Posterior vena cava (tissue), 2 donors: ENCODE measurements around the gene AR. TPM values are rescaled to one million over a fixed set of nuclear protein-coding genes. Genes with fewer than 3 reads are reported as not detected.

Source experiments
- DNase-seq: peaks from one replicate; pipeline ENCODE4 v3.0.0-alpha.2; 2020; ENCODE audit warnings: low spot score
- intact Hi-C, 2 donors: fragments of 100-400 bp; cut with DNase I; formaldehyde crosslinking; loops; one replicate each; pipeline versions ENCODE4 v1.14.1 to v1.14.2; 2022 to 2023
- long read RNA-seq, 2 donors: library from polyadenylated mRNA; unstranded; transcript quantifications; one replicate each; pipeline ENCODE4 v2.0.0, GENCODE V29; 2020 to 2021
- total RNA-seq, 2 donors: library from RNA; stranded (reverse); fragmentation: NEBNext Ultra II Directional; extraction: Animal tissue kit (Norgen Biotek cat#: 25700); gene quantifications; one replicate each; pipeline ENCODE4 v1.2.1, GENCODE V29; 2021
- donor health status: DM: yes; HTN: yes; CAD: no.
- donor health status: DM: yes; HTN: yes; CAD: no.

Gene AR
- total RNA-seq = 10 to 100 TPM; 12.3 to 15.4 TPM
- long read RNA-seq, donor 1, full-length matches to known transcripts = 3 of 10 reads
- long read RNA-seq, donor 1, partial matches to known transcripts = 0 of 10 reads
- long read RNA-seq, donor 1, other reads (novel, unspliced or antisense) = 7 of 10 reads
- long read RNA-seq, donor 2, full-length matches to known transcripts = 4 of 7 reads
- long read RNA-seq, donor 2, partial matches to known transcripts = 2 of 7 reads
- long read RNA-seq, donor 2, other reads (novel, unspliced or antisense) = 1 of 7 reads

- peak; percentile 89 for DNase-seq
- intact Hi-C loops = no loop called here
Measured at GRCh38 chrX:67543818-67544217, at the start of gene AR. Gene AR, plus strand, starts transcription at chrX:67544021. Its CDS starts 1,126 bp downstream, at chrX:67545147.

GRCh38 chrX:67500617-67501016, 43.2 kb upstream of the AR start:
- no peak for DNase-seq
- intact Hi-C loops = no loop called here

GRCh38 chrX:67503004-67503403, 40.8 kb upstream of the AR start:
- DNase-seq = no peak
- intact Hi-C loops = no loop called here

GRCh38 chrX:67503453-67503852, 40.4 kb upstream of the AR start:
- no peak for DNase-seq
- intact Hi-C loops = no loop called here

GRCh38 chrX:67520671-67521070, 23.1 kb upstream of the AR start:
- no peak for DNase-seq
- intact Hi-C loops = no loop called here

GRCh38 chrX:67523002-67523681, 20.7 kb upstream of the AR start:
- DNase-seq = no peak
- intact Hi-C loops = no loop called here

GRCh38 chrX:67523932-67524331, 19.9 kb upstream of the AR start:
- intact Hi-C loops = no loop called here
- DNase-seq = no peak

- intact Hi-C loops = no loop called here
Measured at GRCh38 chrX:67524428-67524827, 19.4 kb upstream of the AR start.

GRCh38 chrX:67524950-67525691, 18.7 kb upstream of the AR start:
- DNase-seq = no peak
- intact Hi-C loops = no loop called here

More at GRCh38 chrX:67524428-67524827, 19.4 kb upstream of the AR start:
- no peak for DNase-seq

GRCh38 chrX:67536564-67536963, 7.3 kb upstream of the AR start:
- intact Hi-C loops = no loop called here
- DNase-seq = no peak

- intact Hi-C loops = no loop called here
- DNase-seq = no peak
Measured at GRCh38 chrX:67538383-67538782, 5.4 kb upstream of the AR start.

GRCh38 chrX:67544281-67545035, 637 bp downstream of the AR start:
- intact Hi-C loops = loop anchor here in 1 of 2 donors (5.0 kb wide), 1 partner anchor 603 kb away; no protein-coding TSS in a partner anchor
- no peak for DNase-seq

- DNase-seq = no peak
- intact Hi-C loops = loop anchor here in 1 of 2 donors (5.0 kb wide), 1 partner anchor 602 kb away; no protein-coding TSS in a partner anchor
Measured at GRCh38 chrX:67545036-67545821, 1.4 kb downstream of the AR start.

GRCh38 chrX:67545893-67546495, 2.2 kb downstream of the AR start:
- peak; percentile 84 for DNase-seq
- intact Hi-C loops = loop anchor here in 1 of 2 donors (5.0 kb wide), 1 partner anchor 601 kb away; no protein-coding TSS in a partner anchor

- DNase-seq = no peak
- intact Hi-C loops = loop anchor here in 1 of 2 donors (5.0 kb wide), 1 partner anchor 601 kb away; no protein-coding TSS in a partner anchor
Measured at GRCh38 chrX:67546496-67547423, 2.9 kb downstream of the AR start.

- intact Hi-C loops = no loop called here
- no peak for DNase-seq
Measured at GRCh38 chrX:67555578-67556203, 11.9 kb downstream of the AR start.

GRCh38 chrX:67558267-67558666, 14.4 kb downstream of the AR start:
- no peak for DNase-seq
- intact Hi-C loops = no loop called here
